Stomach (tissue), 4 donors: ENCODE data around the gene CRYGD.

Experiments used
- POLR2AphosphoS5 ChIP-seq, 3 donors: sonication (generic); formaldehyde crosslinking; IDR thresholded peaks; one replicate each; pipeline ENCODE4 v1.6.1; 2016; ENCODE audit warnings: antibody characterized with exemption in 3 of 3
- TF ChIP-seq, protein P1 (sequence below), 7 experiments: fragments of 450-650 bp in 4 of 7; fragments of 200-600 bp in 3 of 7; sonication (generic) in 3 of 7; IDR thresholded peaks; one replicate each; pipeline ENCODE4 v1.5.1; 2016 to 2019; ENCODE audit warnings: antibody characterized with exemption in 7 of 7, control low read depth in 2 of 7, mild to moderate bottlenecking in 1 of 7

- TF ChIP-seq, protein P1, sequence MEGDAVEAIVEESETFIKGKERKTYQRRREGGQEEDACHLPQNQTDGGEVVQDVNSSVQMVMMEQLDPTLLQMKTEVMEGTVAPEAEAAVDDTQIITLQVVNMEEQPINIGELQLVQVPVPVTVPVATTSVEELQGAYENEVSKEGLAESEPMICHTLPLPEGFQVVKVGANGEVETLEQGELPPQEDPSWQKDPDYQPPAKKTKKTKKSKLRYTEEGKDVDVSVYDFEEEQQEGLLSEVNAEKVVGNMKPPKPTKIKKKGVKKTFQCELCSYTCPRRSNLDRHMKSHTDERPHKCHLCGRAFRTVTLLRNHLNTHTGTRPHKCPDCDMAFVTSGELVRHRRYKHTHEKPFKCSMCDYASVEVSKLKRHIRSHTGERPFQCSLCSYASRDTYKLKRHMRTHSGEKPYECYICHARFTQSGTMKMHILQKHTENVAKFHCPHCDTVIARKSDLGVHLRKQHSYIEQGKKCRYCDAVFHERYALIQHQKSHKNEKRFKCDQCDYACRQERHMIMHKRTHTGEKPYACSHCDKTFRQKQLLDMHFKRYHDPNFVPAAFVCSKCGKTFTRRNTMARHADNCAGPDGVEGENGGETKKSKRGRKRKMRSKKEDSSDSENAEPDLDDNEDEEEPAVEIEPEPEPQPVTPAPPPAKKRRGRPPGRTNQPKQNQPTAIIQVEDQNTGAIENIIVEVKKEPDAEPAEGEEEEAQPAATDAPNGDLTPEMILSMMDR (IDR thresholded peaks at IDR 0.05), result no peak
- TF ChIP-seq POLR2AphosphoS5 (IDR thresholded peaks at IDR 0.05), result no peak
Measured at GRCh38 chr2:208092093-208092832, 32.1 kb downstream of the CRYGD start.
